Smooth muscle cell (in vitro differentiated cells): ENCODE results near the gene TSPAN31. TPM values are rescaled to one million over a fixed set of nuclear protein-coding genes. Genes with fewer than 3 reads are reported as not detected.

ENCODE experiments used
- microRNA-seq: library from miRNA; unstranded; fragments of <30 nt; microRNA quantifications from one replicate; pipeline ENCODE4, GENCODE V29; 2016; ENCODE audit warnings: borderline number of aligned reads
- polyA plus RNA-seq: library from polyadenylated mRNA; unstranded; fragments of >200 nt; fragmentation: Nextera tagmentation; extraction: Ambion mirVana; gene quantifications from 2 replicates; pipeline ENCODE4 v1.2.1, GENCODE V29; 2016
- total RNA-seq: library from RNA; depleted of rRNA; stranded (reverse); fragments of >200 nt; gene quantifications from 2 replicates; pipeline ENCODE4 v1.2.3, GENCODE V29; 2014

The TSPAN31 gene
- total and polyA plus RNA-seq, 2 experiments from 2014 or later = 55.1 to 68.0 TPM

Small RNA genes within 50 kb of the gene (microRNA-seq; reads per million reads assigned to microRNA genes)
- gene MIR6759 = not detected

Other genes with a start within 250 kb of the TSPAN31 start
- gene DDIT3, start 224.5 kb upstream of the TSPAN31 start, total RNA-seq = 25.8 and 28.4 TPM in 2 replicates
- 27.8 and 43.5 TPM in 2 replicates for gene DDIT3, start 224.5 kb upstream of the TSPAN31 start, polyA plus RNA-seq
- gene MBD6, start 222.2 kb upstream of the TSPAN31 start, total RNA-seq = 3.7 and 9.1 TPM in 2 replicates
- gene MBD6, start 222.2 kb upstream of the TSPAN31 start, polyA plus RNA-seq = 11.7 and 18.4 TPM in 2 replicates
- gene DCTN2, start 197.8 kb upstream of the TSPAN31 start, total RNA-seq = 88.0 and 107 TPM in 2 replicates
- 119 and 127 TPM in 2 replicates for gene DCTN2, start 197.8 kb upstream of the TSPAN31 start, polyA plus RNA-seq
- 2.2 and 2.8 TPM in 2 replicates for gene KIF5A, start 195.0 kb upstream of the TSPAN31 start, total RNA-seq
- 0.34 and 0.53 TPM in 2 replicates for gene KIF5A, start 195.0 kb upstream of the TSPAN31 start, polyA plus RNA-seq
- gene PIP4K2C, start 153.8 kb upstream of the TSPAN31 start, total RNA-seq = 39.5 and 53.8 TPM in 2 replicates
- 33.3 and 41.1 TPM in 2 replicates for gene PIP4K2C, start 153.8 kb upstream of the TSPAN31 start, polyA plus RNA-seq
- 28.9 and 29.4 TPM in 2 replicates for gene DTX3, start 140.2 kb upstream of the TSPAN31 start, total RNA-seq
- 43.0 and 48.2 TPM in 2 replicates for gene DTX3, start 140.2 kb upstream of the TSPAN31 start, polyA plus RNA-seq
- 13.9 and 18.5 TPM in 2 replicates for gene ARHGEF25, start 133.6 kb upstream of the TSPAN31 start, total RNA-seq
- 1.5 and 3.8 TPM in 2 replicates for gene ARHGEF25, start 133.6 kb upstream of the TSPAN31 start, polyA plus RNA-seq
- 1.7 and 1.8 TPM in 2 replicates for gene B4GALNT1, start 111.8 kb upstream of the TSPAN31 start, total RNA-seq
- gene B4GALNT1, start 111.8 kb upstream of the TSPAN31 start, polyA plus RNA-seq = 2.1 and 5.6 TPM in 2 replicates
- 236 and 374 TPM in 2 replicates for gene OS9, start 50.9 kb upstream of the TSPAN31 start, total RNA-seq
- gene OS9, start 50.9 kb upstream of the TSPAN31 start, polyA plus RNA-seq = 162 and 179 TPM in 2 replicates
- gene AGAP2, start 6.3 kb upstream of the TSPAN31 start, total RNA-seq = not detected in 2 replicates
- gene AGAP2, start 6.3 kb upstream of the TSPAN31 start, polyA plus RNA-seq = not detected in 2 replicates
- gene CDK4, start 7.3 kb downstream of the TSPAN31 start, total RNA-seq = 144 and 158 TPM in 2 replicates
- 215 and 235 TPM in 2 replicates for gene CDK4, start 7.3 kb downstream of the TSPAN31 start, polyA plus RNA-seq
- gene MARCHF9, start 10.1 kb downstream of the TSPAN31 start, total RNA-seq = 6.5 and 8.6 TPM in 2 replicates
- gene MARCHF9, start 10.1 kb downstream of the TSPAN31 start, polyA plus RNA-seq = 3.7 and 6.8 TPM in 2 replicates
- 0.81 and 0.90 TPM in 2 replicates for gene CYP27B1, start 22.0 kb downstream of the TSPAN31 start, total RNA-seq
- gene CYP27B1, start 22.0 kb downstream of the TSPAN31 start, polyA plus RNA-seq = 1.3 and 1.7 TPM in 2 replicates
- 4.1 and 7.7 TPM in 2 replicates for gene METTL1, start 27.1 kb downstream of the TSPAN31 start, total RNA-seq
- gene METTL1, start 27.1 kb downstream of the TSPAN31 start, polyA plus RNA-seq = 20.3 and 24.9 TPM in 2 replicates
- 6.2 and 8.0 TPM in 2 replicates for gene EEF1AKMT3, start 27.6 kb downstream of the TSPAN31 start, total RNA-seq
- 9.0 and 9.9 TPM in 2 replicates for gene EEF1AKMT3, start 27.6 kb downstream of the TSPAN31 start, polyA plus RNA-seq
- gene TSFM, start 37.7 kb downstream of the TSPAN31 start, total RNA-seq = 14.5 and 16.8 TPM in 2 replicates
- gene TSFM, start 37.7 kb downstream of the TSPAN31 start, polyA plus RNA-seq = 24.0 and 28.5 TPM in 2 replicates
- 7.0 and 17.1 TPM in 2 replicates for gene AVIL, start 73.7 kb downstream of the TSPAN31 start, total RNA-seq
- 1.2 and 9.1 TPM in 2 replicates for gene AVIL, start 73.7 kb downstream of the TSPAN31 start, polyA plus RNA-seq
- 77.4 and 86.7 TPM in 2 replicates for gene CTDSP2, start 101.7 kb downstream of the TSPAN31 start, total RNA-seq
- 61.7 and 62.0 TPM in 2 replicates for gene CTDSP2, start 101.7 kb downstream of the TSPAN31 start, polyA plus RNA-seq
- gene ATP23, start 196.5 kb downstream of the TSPAN31 start, total RNA-seq = 2.7 and 3.9 TPM in 2 replicates
- gene ATP23, start 196.5 kb downstream of the TSPAN31 start, polyA plus RNA-seq = 9.8 and 10.4 TPM in 2 replicates